Measurements from ENCODE around the gene PSMA7. TPM values are rescaled to one million over a fixed set of nuclear protein-coding genes. Genes with fewer than 3 reads are reported as not detected.
A peak's percentile ranks its signal among the peaks of the same experiment; 100 is the strongest.

Gene PSMA7
- 254 TPM for polyA plus RNA-seq (2013, experiment 1 of 4)
- 238 TPM for polyA plus RNA-seq (2013, experiment 2 of 4)
- 230 TPM for polyA plus RNA-seq (2013, experiment 3 of 4)
- polyA plus RNA-seq (2013, experiment 4 of 4), result 251 TPM

DNA sequence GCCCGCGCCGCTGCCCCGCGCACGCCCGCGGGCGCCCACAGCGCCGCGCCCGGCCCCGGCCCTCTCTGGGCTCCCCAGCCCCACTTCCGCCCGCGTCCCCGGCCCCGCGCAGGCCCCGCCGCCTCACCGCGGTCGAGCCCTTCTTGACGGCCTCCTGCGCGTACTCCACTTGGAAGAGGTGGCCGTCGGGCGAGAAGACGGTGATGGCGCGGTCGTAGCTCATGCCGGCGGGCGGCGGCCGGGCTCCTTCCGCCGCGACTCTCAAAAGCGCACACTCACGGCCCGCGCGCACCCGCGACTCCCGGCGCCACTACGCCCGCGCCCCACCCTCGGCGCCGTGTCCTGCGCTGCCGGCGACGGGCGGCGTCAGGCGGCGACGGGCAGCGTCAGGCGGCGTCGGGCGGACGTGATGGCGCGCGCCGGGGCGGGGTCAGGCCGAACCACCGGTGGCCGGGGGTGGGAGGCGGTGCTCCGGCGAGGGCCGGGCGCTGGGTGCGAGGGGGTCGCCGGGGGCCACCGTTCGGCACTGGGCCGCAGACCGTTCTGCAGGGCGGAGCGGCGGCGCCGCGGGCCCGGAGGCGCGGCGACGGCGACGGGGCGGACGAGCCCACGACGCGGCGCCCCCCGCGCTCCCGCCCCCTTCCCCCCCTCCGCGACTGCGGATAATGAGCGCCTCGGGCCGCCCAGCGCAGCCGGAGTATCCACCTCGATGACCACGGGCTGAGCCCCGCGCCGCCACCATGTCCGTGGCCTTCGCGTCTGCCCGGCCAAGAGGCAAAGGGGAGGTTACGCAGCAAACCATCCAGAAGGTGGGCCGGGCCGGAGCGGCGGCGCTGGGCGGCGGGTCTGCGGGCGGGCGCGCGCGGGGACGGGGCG lies at the start of gene PSMA7, which contains the start of gene SS18L1:
Gene PSMA7, minus strand, starts transcription at position 314 of the 876 bp plus-strand sequence. Its CDS starts 91 bp downstream, at position 223.
Gene SS18L1, plus strand, starts transcription at position 689 of the 876 bp plus-strand sequence. Its CDS starts 52 bp downstream, at position 741.
- Histone ChIP-seq H3K27me3 (ENCODE audit: control insufficient read depth, insufficient read depth, low read length, poor library complexity, severe bottlenecking) (no peaks in the 10 kb centered on the region), H3K27ac (ENCODE audit: insufficient read depth, low read depth, low read length, poor library complexity, severe bottlenecking) (peak within 1 kb of the TSS; percentile 83), H3K36me3 (ENCODE audit: control insufficient read depth, insufficient read depth, low read length) (peaks cover 17% of the 10 kb centered on the region), H3K4me1 (ENCODE audit: control insufficient read depth, insufficient read depth, low read length) (peaks cover 13% of the 10 kb centered on the region), H3K9me3 (ENCODE audit: control insufficient read depth, low read length) (no peaks in the 10 kb centered on the region), H3K4me3 (ENCODE audit: insufficient read depth, low read depth, low read length) (peak within 1 kb of the TSS; percentile 64)
- 0% methylated on average over 148 of the region's 148 CpGs for WGBS, 2 experiments

DNA sequence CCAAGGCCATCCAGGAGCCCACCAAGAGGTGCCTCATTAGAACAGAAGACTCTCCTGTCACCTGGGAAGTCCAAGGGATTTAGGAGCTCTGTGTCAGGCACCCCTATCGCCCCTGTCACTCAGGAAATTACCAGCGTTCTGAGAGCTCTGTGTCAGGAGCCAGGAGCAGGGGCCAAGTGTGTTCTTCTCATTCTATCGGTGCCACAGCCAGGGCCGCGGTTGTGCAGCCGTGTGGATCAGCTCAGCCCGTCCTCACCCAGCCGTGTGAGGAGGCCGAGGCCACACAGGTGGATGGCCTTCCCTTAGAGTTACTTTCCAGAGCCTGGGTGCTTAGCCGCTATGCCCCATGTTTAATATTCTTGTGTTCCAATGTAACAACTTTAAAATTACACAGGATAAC lies 49.4 kb upstream of the PSMA7 start:
- H3K4me3 ChIP-seq (ENCODE audit: insufficient read depth, low read depth, low read length), result no peak overlapping the region
- no peaks in the 10 kb centered on the region for H3K36me3 ChIP-seq (ENCODE audit: control insufficient read depth, insufficient read depth, low read length)
- no peak overlapping the region for H3K27ac ChIP-seq (ENCODE audit: insufficient read depth, low read depth, low read length, poor library complexity, severe bottlenecking)
- WGBS, 2 experiments, result 95 to 96% methylated on average over 9 to 10 of the region's 10 CpGs
- no peaks in the 10 kb centered on the region for H3K27me3 ChIP-seq (ENCODE audit: control insufficient read depth, insufficient read depth, low read length, poor library complexity, severe bottlenecking)
- no peaks in the 10 kb centered on the region for H3K9me3 ChIP-seq (ENCODE audit: control insufficient read depth, low read length)
- no peaks in the 10 kb centered on the region for H3K4me1 ChIP-seq (ENCODE audit: control insufficient read depth, insufficient read depth, low read length)

DNA sequence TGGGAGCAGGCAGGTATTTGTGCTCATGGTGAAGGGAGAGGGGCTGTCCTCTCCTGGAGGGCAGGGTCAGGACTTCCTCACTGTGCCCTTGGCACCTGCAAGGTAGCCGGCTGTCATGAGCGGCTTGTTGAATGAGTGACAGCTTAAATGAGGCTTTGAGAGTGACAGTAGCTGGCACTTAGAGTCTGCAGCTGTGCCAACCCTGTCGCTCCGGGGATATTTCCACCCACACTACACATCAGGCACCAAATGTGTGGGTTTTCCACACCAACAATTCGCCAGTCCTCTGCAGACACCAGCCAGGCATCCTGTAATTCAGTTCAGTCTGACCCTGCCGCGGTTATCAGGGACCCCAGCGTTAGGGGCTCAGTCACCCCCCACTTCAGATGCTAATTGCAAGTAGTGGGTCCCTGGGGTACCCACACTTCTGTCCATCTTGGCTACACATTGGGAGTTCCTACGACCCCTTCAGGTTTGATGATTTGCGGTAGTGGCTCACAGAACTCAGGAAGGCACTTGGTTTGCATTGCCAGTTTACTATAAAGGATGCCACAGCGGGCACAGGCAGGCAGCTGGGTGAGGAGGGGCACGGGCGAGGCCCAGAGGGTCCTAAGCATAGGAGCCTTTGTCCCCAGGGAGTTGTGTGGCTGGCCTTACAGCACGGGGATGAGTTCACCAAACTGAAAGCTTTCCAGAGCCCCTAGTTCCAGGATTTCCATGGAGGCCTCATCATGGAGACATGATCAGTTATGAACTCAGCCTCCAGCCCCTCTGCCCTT lies 48.8 kb upstream of the PSMA7 start:
- Histone ChIP-seq H3K4me1 (ENCODE audit: control insufficient read depth, insufficient read depth, low read length) (no peaks in the 10 kb centered on the region), H3K4me3 (ENCODE audit: insufficient read depth, low read depth, low read length) (no peak overlapping the region), H3K27me3 (ENCODE audit: control insufficient read depth, insufficient read depth, low read length, poor library complexity, severe bottlenecking) (no peaks in the 10 kb centered on the region), H3K9me3 (ENCODE audit: control insufficient read depth, low read length) (no peaks in the 10 kb centered on the region), H3K27ac (ENCODE audit: insufficient read depth, low read depth, low read length, poor library complexity, severe bottlenecking) (no peak overlapping the region), H3K36me3 (ENCODE audit: control insufficient read depth, insufficient read depth, low read length) (no peaks in the 10 kb centered on the region)
- WGBS, 2 experiments, result 95% methylated on average over 14 of the region's 14 CpGs

DNA sequence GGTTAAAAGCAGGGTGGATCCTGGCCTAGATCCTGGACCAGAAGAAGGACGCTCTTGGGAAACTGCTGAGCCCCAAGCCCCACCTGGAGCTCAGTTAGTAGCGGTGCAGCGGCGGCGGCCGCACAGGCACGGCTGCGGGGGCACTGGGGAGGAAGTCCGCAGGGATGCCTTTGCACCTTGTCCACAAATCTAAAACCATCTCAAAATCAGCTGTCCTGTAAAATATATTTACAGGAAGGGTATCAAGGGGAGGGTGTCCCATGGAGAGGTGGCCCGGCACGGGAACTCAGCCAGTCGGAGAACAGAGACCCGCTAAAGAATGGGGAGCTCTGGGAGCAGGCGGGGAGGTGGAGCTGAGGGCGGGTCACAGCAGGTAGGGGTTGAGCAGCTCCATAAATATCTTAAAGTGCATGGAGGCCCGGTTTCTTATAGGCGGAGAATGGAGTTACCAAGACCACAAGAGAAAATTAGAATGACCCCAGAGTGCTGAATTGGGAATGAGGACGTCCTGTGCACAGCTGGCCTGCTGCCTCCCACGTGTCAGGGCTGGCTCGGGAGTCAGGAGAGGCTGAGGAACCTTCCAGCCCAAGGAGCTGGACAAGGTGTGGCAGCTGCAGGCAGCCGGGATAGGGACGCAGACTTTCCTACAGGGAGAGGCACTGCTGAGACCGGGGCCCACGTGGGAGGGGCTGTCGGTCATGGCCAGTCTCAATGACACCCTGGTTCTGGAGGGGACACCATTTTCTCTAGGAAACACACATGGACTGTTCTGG lies 47.6 kb upstream of the PSMA7 start:
- 91 to 92% methylated on average over 24 to 25 of the region's 25 CpGs for WGBS, 2 experiments
- Histone ChIP-seq H3K9me3 (ENCODE audit: control insufficient read depth, low read length) (no peaks in the 10 kb centered on the region), H3K27me3 (ENCODE audit: control insufficient read depth, insufficient read depth, low read length, poor library complexity, severe bottlenecking) (no peaks in the 10 kb centered on the region), H3K27ac (ENCODE audit: insufficient read depth, low read depth, low read length, poor library complexity, severe bottlenecking) (no peak overlapping the region), H3K4me1 (ENCODE audit: control insufficient read depth, insufficient read depth, low read length) (no peaks in the 10 kb centered on the region), H3K4me3 (ENCODE audit: insufficient read depth, low read depth, low read length) (no peak overlapping the region), H3K36me3 (ENCODE audit: control insufficient read depth, insufficient read depth, low read length) (no peaks in the 10 kb centered on the region)

DNA sequence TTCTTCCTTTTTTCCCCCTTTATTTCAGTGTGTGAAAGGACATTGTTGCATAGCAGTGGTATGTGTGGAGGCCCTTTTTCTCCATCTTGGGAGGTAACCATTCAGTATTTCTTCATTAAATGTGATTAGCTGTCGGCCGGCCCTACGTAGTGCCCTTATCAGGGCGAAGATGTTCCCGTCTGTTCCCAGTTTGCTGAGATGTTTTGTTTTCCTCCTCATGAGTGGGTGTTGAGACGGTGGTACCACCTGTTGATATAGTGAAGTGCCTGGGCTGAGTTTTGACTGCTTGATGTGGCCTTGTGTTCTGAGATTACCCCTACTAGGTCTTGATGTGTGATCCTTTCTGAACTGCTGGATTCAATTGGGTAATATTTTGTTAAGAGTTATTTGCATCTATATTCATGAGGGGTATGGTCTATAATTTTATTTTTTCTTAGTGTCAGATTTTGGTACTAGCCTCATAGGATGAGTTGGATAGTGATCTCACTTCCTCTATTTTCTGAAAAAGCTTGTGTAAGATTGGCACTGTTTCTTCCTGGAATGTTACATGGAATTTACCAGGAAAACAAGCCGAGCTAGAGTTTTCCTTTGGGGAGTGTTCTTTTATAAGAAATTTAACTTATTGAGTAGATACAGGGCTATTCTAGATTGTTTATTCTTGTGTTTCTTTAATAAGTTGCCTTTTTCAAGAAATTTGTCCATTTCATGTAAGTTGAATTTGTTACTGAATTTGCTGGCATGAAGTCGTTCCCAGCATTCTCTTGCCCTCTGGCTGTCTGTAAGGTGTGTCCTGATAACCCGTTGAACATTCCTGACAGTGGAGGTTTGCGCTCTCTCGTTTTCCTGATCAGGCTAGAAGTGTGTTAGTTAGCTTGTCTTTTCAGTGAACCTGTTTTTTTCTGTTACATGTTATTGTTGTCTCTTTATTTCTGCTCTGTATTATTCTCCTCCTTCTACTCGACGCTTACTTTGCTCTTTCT lies 44.0 kb upstream of the PSMA7 start:
- H3K9me3 ChIP-seq (ENCODE audit: control insufficient read depth, low read length), result no peaks in the 10 kb centered on the region
- no peaks in the 10 kb centered on the region for H3K36me3 ChIP-seq (ENCODE audit: control insufficient read depth, insufficient read depth, low read length)
- H3K27me3 ChIP-seq (ENCODE audit: control insufficient read depth, insufficient read depth, low read length, poor library complexity, severe bottlenecking), result no peaks in the 10 kb centered on the region
- H3K4me3 ChIP-seq (ENCODE audit: insufficient read depth, low read depth, low read length), result no peak overlapping the region
- no peaks in the 10 kb centered on the region for H3K4me1 ChIP-seq (ENCODE audit: control insufficient read depth, insufficient read depth, low read length)
- WGBS, 2 experiments, result 94% methylated on average over 11 to 13 of the region's 13 CpGs
- no peak overlapping the region for H3K27ac ChIP-seq (ENCODE audit: insufficient read depth, low read depth, low read length, poor library complexity, severe bottlenecking)

DNA sequence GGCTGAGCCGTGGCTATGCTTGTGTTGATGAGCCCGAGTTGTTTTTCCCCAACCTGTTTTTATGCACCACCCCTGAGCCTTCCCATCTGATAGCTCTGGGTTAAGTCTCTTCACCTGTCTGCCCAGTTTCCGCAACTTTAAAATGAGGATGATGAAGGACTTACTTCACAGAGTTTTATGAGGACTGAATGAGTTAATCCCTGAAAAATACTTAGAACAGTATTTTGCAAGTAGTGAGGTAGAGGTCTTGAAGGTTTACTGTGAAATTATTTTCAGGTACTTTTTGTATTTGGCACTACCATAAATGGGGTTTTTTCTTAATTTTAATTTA lies 42.9 kb upstream of the PSMA7 start:
- no peak overlapping the region for H3K4me3 ChIP-seq (ENCODE audit: insufficient read depth, low read depth, low read length)
- WGBS, 2 experiments, result 92% methylated on average over 3 of the region's 3 CpGs
- H3K36me3 ChIP-seq (ENCODE audit: control insufficient read depth, insufficient read depth, low read length), result no peaks in the 10 kb centered on the region
- H3K27ac ChIP-seq (ENCODE audit: insufficient read depth, low read depth, low read length, poor library complexity, severe bottlenecking), result no peak overlapping the region
- no peaks in the 10 kb centered on the region for H3K9me3 ChIP-seq (ENCODE audit: control insufficient read depth, low read length)
- H3K4me1 ChIP-seq (ENCODE audit: control insufficient read depth, insufficient read depth, low read length), result no peaks in the 10 kb centered on the region
- H3K27me3 ChIP-seq (ENCODE audit: control insufficient read depth, insufficient read depth, low read length, poor library complexity, severe bottlenecking), result no peaks in the 10 kb centered on the region

DNA sequence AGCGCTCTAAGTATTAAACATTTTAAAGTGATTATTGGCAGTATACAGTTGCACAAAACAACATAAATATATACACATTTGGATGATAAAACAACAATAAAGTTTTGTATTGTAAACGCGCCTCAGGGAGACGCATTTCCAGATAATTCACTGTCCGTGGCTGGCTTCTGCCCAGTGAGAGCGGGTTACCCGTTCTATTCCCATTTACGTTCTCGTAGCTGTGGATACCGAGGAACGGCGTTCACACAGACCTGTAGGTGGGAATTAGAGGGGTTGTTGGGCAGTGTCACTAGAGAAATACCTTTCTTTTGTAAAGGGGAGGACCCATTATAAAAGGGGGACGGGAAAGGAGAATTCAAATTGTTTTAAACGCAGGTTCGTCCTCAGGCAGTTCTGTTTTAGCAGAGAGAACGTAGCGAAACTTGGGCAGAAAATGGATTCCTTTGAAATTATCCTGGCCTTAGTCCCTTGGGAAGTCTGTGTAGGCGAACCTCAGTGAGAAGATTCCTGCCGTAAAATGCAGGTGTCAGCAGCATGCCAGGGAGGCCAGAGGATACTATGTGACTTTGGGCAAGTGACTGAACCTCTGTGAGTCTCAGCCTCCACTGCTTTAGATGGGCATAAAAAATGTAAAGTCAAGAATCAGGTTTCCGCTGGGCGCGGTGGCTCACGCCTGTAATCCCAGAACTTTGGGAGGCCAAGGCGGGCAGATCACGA lies 40.4 kb upstream of the PSMA7 start:
- Histone ChIP-seq H3K4me1 (ENCODE audit: control insufficient read depth, insufficient read depth, low read length) (no peaks in the 10 kb centered on the region), H3K27me3 (ENCODE audit: control insufficient read depth, insufficient read depth, low read length, poor library complexity, severe bottlenecking) (no peaks in the 10 kb centered on the region), H3K4me3 (ENCODE audit: insufficient read depth, low read depth, low read length) (peak overlapping the region; percentile 99), H3K9me3 (ENCODE audit: control insufficient read depth, low read length) (no peaks in the 10 kb centered on the region), H3K27ac (ENCODE audit: insufficient read depth, low read depth, low read length, poor library complexity, severe bottlenecking) (peak overlapping the region; percentile 87), H3K36me3 (ENCODE audit: control insufficient read depth, insufficient read depth, low read length) (no peaks in the 10 kb centered on the region)
- 32 to 33% methylated on average over 24 to 25 of the region's 25 CpGs for WGBS, 2 experiments

DNA sequence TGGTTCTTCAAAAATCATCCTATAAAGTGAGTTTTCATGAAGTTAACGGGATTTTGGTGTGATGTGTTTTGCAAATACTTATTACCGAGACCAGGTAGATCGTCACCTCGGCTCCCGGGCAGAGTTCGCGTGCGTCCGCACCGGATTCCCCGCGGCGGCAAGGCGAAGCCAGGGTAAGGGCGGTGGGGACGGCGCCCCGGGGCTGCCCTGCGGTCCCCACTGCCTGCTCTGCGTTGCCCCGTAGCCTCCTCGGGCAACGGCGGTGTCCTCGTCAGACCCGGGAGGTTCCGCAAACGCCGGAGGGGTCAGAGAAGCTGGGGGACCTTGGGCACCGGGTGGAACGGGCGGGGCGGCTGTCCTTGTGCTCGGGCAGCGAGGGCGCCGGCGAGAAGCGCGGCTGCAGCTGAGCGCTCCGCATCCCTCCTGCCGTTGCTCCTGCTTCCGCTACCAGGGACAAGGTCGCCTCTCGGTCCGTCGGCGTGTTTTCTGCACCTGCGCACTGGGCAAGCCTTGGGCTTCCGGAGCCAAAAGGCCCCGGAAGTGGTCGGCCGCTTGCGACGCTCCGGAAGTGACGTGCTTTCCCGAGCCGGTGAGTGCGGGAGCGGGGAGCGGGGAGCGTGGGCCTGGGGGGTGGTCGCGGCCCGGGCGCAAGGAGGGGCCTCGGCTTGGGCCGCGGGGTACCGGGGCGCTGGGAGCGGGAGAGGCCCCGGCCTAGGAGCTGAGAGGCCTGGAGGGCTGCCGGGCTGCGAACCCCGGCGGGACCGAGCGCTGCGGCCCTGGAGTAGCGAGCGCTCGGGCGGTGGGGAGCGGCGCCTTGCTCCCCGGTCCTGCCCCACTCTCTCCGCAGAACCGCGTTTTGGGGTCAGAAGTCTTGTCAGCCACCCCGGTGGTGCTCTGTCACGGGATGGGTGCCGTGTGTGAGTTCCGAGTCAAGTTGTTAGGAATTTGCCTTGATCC lies 39.6 kb upstream of the PSMA7 start, which contains the start of gene MTG2:
Gene MTG2, plus strand, starts transcription at position 560 of the 957 bp plus-strand sequence. CDS start 10,393 bp downstream, outside the sequence.
- no peaks in the 10 kb centered on the region for H3K36me3 ChIP-seq (ENCODE audit: control insufficient read depth, insufficient read depth, low read length)
- H3K9me3 ChIP-seq (ENCODE audit: control insufficient read depth, low read length), result no peaks in the 10 kb centered on the region
- H3K4me1 ChIP-seq (ENCODE audit: control insufficient read depth, insufficient read depth, low read length), result no peaks in the 10 kb centered on the region
- peak within 1 kb of the TSS; percentile 87 for H3K27ac ChIP-seq (ENCODE audit: insufficient read depth, low read depth, low read length, poor library complexity, severe bottlenecking)
- WGBS, 2 experiments, result 0 to 1% methylated on average over 96 of the region's 96 CpGs
- H3K4me3 ChIP-seq (ENCODE audit: insufficient read depth, low read depth, low read length), result peak within 1 kb of the TSS; percentile 99
- H3K27me3 ChIP-seq (ENCODE audit: control insufficient read depth, insufficient read depth, low read length, poor library complexity, severe bottlenecking), result no peaks in the 10 kb centered on the region

All from ectodermal cell (in vitro differentiated cells).